Right lobe of liver (tissue), 4 donors: ENCODE results near the gene YIPF5.

Experiments used
- CTCF ChIP-seq, 4 donors: fragments of 200-600 bp in 3 of 4; fragments of 450-650 bp in 1 of 4; IDR thresholded peaks; one replicate each; pipeline versions ENCODE4 v1.5.1 to v1.8.0; 2016 to 2022; ENCODE audit warnings: antibody characterized with exemption in 4 of 4, mild to moderate bottlenecking in 2 of 4
- POLR2A ChIP-seq: fragments of 450-650 bp; IDR thresholded peaks from one replicate; pipeline ENCODE4 v1.6.1; 2017; ENCODE audit warnings: antibody characterized with exemption, mild to moderate bottlenecking
- donor health status: DM: no; HTN: no; CAD: no.
- donor health status: DM: no; HTN: no; CAD: no.
- donor health status: DM: no; HTN: yes; CAD: no.

GRCh38 chr5:144202726-144203125 is 32.3 kb upstream of the YIPF5 start:
- TF ChIP-seq CTCF (IDR thresholded peaks at IDR 0.05) (no peak), POLR2A (no peak)
